Fibroblast of the conjunctiva (primary cell): ENCODE data around the gene FEM1C.
"Not testable (repeated sequence)": the region's sequence is repeated elsewhere in the genome, so short reads cannot be mapped to it uniquely, and the experiment has no call there.

Experiments
- DNase-seq: peaks from one replicate; pipeline ENCODE4 v3.0.0-alpha.2; 2010; ENCODE audit warnings: low read depth

The FEM1C gene

DNA sequence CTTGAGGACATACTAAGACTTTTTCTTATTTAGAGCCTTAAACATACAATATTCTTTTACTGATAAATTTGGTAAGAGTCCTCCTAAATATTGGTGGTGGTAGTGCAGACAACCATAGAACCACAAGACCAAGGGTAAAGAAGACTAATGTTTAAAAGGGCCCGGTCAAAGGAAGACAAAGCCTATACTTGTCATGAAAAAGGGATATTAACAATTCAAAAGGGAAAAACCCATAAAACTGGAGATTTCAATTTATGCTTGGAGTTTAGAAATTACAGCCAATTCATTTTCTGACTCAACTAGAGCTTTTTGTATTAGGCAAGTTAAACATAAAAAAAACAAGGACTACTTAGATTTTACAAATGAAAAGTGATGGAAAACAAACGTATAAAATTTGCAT lies 24.4 kb downstream of the FEM1C start:
- no peak for DNase-seq

DNA sequence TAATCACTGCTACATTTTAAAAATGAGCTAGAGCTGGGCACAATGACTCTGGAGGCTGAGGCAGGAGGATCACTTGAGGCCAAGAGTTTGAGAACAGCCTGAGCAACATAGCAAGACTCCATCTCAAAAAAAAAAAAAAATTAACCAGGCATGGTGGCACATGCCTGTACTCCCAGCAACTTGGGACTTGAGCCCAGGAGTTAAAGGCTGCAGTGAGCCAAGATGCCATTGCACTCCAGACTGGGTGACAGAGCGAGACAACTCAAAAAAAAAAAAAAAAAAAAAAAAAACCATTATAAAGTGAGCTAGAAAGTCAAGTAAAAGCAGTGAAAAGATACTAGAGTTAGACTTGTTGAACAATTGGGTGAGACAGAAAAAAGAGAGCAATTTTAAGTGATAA lies 28.2 kb downstream of the FEM1C start:
- DNase-seq = no peak

- no peak for DNase-seq
Observed at GRCh38 chr5:115514220-115514619, 30.4 kb downstream of the FEM1C start.

DNA sequence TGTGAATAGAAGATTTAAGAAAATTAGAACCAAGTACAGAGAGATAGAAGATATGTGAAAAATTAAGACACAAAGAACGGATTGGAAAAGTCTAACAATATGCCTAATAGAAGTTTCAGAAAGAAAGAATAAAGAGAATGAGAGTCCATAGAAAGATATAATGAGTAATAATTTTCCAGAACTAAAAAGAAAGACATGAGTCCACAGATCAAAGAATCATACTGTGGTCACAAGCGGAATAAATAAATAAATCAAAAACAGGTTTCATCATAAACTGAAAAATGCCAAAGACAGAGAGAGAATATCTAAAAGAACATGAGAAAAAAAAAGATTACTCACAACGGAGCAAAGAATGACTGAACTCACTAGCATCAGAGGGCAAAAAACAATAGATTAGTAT lies 32.9 kb downstream of the FEM1C start:
- DNase-seq = no peak

DNA sequence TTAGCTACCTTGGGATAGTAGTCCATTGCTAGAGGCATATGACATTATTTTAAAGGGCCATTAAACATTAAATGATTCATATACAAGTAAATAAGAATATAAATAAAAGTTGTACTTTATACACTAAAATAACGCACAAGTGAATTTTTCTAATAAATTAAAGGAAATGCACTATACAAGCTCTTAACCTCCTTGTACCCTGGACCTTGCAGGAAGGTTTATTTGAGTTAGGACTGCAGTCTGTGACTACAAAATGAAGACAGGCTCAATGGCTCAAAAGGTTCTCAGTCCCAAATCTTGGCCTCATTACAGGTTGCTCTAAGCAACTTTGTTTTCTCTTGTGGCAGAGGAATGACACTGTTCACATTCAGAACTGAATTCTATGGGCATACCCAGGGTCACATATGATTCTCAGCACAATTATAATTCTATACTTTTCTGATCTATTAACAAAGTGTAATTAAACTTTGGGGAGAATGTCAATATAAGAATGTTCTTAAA lies 34.4 kb downstream of the FEM1C start:
- DNase-seq = no peak

- no peak for DNase-seq
Observed at GRCh38 chr5:115509547-115509946, 35.0 kb downstream of the FEM1C start.

GRCh38 chr5:115507681-115508080 lies 36.9 kb downstream of the FEM1C start:
- DNase-seq = peak; percentile 24

GRCh38 chr5:115503420-115503819 lies 41.2 kb downstream of the FEM1C start:
- DNase-seq = no peak

DNA sequence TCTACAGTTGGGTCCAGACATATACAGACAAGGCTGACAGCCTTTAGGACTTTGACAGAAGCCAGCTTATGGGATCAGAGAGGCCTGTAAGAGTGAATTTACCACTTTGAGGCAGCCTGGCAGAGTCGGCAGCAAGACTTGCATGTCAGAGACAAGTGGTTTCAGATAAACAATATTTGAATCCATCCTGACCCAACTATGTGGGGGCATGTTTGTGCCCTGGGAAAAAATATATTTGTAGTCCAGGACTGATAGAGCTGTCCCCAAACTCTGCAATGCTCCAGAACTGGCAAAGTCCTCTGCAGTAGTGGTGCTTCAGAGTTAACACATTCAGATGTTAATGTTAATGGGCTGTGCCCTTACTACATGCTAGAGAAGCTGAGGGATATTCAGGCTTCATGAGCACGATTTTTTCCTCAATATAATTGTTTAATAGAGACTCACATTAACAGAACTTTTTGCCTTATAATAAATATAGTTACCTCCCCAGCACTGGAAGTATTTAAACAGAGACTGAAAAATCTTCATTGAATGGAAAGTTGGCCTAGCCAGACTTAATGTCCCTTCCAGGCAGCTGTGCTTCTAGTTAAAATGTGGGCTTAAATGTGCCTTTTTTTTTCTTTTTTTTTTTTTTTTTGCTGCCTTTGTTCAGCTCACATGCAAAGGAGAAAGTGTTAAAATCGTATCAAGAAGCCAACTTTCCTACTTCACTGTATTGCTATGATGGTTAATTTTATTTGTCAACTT lies 42.9 kb downstream of the FEM1C start:
- no peak for DNase-seq

- DNase-seq = no peak
Observed at GRCh38 chr5:115500225-115500624, 44.4 kb downstream of the FEM1C start.

GRCh38 chr5:115496936-115497576 lies 47.5 kb downstream of the FEM1C start:
- DNase-seq = no peak

DNA sequence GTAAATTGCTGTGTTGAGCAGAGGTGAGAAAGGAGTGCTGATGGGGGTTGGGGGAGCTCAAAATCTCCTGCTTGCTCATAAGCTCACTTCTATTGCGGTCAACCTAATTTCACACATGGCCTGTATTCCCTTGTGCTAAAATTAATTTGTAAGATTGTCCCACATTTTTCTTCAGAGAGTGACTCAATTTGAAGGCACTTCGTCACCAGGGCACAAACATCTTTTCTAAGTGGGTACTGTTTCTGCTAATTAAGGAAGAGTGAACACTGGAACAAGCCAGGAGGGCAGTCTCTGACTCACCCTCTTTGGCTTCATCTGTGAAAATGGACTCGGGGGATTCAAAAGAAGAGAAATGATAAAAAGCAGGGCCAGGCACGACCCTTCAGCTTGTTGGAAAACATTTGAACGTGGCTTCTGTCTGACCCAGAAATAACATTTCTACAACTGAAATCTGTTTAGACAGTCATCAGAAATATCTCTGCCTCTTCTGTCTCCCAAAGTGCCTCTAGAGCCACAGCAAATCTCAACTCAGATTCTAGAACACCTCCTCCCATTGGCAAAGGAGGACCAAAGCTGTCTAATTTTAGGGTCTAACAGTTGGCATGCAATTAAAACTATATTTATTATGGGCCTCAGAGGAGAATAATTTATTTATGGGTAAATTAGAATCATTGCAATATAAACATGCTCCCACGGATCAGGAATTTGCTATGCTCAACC lies 49.8 kb downstream of the FEM1C start:
- no peak for DNase-seq

- no peak for DNase-seq
Observed at GRCh38 chr5:115490596-115490995, 54.0 kb downstream of the FEM1C start.

DNA sequence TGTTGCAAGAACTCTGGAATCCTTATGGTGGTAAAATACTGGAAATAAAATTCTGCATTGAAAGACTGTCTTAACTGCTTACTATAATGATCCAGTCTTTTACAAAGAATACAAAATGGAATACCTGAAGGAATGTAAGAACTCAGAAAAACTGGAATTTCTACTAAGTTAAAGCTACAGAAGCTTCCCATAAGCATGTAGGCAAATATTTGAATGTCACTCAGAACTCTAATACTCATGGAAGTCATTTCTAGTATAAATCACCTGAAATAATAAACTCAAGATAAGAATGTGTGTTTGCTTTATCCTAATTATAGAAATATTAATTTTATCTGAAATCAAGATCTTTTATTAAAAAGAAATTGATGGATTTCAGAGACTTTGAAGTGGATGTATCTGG lies 54.8 kb downstream of the FEM1C start:
- no peak for DNase-seq

DNA sequence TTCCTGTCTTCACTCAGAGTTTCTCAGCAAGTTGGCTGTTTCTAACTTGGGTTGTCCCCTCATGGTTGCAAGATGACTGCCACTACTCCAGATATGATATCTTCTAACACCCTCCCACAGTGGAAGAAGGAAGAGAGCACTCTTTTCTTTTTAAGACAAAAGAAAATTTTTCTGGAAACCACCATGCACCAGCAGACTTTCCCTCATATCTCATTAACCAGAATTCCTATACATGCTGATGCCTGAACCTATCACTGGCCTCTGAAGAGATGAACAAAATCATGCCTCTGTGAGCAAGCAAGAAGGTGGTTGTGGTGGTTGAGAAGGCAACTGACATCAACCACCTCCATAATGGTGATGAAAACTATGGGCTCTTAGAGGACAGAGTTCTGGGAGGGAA lies 56.8 kb downstream of the FEM1C start:
- DNase-seq = no peak

GRCh38 chr5:115487168-115487567 lies 57.4 kb downstream of the FEM1C start:
- DNase-seq = no peak

- no peak for DNase-seq
Observed at GRCh38 chr5:115486728-115487127, 57.8 kb downstream of the FEM1C start.

DNA sequence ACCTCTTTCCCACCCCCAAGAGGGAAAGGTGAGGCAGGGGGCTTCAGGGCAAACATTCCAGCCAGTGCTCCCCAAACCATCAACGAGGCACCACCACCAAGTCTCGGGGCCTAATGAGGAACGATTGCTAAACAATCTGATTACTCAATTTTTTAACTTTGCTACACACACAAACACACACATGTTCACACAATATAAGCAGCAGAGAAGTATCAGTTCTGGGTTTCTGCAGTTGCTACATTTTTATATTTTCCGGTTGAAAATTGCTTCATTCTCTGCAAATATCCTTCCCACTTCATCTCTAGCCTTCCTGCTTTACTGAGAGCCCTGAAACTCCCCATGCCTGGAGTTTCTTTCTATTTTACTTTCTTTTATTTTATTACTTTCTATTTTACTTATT lies 60.2 kb downstream of the FEM1C start:
- DNase-seq = no peak

DNA sequence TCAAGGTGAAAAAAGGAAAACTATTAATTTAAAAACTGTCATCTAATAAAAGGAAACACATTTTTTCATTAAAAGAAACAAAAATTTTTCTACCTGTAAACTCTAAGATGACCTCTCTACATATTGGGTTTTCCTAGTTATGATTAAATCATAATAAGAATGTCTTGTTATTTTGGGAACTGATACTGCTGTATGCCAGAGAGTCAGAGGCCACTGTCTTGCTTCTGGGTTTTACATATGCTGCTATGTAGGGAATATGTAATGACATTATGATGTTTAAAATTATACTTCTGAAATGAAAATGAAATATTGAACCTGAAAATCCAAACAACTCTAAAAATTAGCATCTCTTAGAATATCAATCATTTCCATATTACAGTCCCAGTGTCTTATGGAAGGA lies 63.7 kb downstream of the FEM1C start:
- no peak for DNase-seq

- no peak for DNase-seq
Observed at GRCh38 chr5:115480271-115480670, 64.3 kb downstream of the FEM1C start.

DNA sequence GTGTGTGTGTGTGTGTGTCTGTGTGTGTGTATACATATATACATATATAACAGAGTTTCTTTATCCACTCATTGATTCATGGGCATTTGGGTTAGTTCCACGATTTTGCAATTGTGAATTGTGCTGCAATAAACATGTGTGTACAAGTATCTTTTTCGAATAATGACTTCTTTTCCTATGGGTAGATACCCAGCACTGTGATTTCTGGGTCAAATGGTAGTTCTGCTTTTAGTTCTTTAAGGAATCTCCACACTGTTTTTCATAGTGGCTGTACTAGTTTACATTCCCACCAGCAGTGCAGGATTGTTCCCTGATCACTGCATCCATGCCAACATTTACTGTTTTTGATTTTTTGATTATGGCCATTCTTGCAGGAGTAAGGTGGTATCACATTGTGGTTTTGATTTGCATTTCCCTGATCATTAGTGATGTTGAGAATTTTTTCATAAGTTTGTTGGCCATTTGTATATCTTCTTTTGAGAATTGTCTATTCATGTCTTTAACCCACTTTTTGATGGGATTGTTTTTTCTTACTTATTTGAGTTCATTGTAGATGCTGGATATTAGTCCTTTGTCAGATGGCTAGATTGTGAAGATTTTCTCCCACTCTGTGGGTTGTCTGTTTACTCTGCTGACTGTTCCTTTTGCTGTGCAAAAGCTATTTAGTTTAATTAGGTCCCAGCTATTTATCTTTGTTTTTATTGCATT lies 65.3 kb downstream of the FEM1C start:
- DNase-seq = not testable (repeated sequence)

DNA sequence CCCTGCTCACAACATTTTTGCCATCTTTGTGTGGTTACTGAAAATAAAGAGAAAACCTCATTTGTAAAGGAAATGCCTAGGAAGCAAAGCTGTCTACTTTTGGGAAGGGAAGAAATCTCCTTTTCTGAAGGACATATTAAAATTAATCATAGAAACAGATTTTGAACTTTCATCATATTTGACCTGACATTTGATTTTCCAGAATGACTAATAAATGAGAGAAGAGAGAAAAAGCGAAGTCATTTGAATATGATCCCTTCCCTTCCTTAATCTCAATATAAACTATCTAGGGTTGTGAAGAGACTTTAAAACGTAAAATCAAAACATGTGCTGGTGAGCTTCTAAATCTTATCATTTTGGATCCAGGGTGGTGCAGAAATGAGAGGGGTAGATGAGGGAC lies 66.3 kb downstream of the FEM1C start:
- no peak for DNase-seq
